GM19239 (cell line): Measurements from ENCODE around the gene PDK2.

Experiments used
- DNase-seq: peaks from one replicate; pipeline ENCODE4 v3.0.0; 2011; ENCODE audit warnings: low spot score; ENCODE audit not compliant: insufficient read length
- FAIRE-seq: peaks from 2 replicates; lab custom pipeline; 2011; peaks lifted over from hg19 to GRCh38; lab: Jason Lieb, UNC

PDK2 gene

GRCh38 chr17:50076221-50076590 is 18.9 kb upstream of the PDK2 start:
- DNase-seq = no peak
- no peak for FAIRE-seq

GRCh38 chr17:50076591-50077235 is 18.4 kb upstream of the PDK2 start:
- FAIRE-seq (no peak), DNase-seq (no peak)

- DNase-seq = no peak
- no peak for FAIRE-seq
These were observed 16.7 kb upstream of the PDK2 start for GRCh38 chr17:50078430-50078829.

DNA sequence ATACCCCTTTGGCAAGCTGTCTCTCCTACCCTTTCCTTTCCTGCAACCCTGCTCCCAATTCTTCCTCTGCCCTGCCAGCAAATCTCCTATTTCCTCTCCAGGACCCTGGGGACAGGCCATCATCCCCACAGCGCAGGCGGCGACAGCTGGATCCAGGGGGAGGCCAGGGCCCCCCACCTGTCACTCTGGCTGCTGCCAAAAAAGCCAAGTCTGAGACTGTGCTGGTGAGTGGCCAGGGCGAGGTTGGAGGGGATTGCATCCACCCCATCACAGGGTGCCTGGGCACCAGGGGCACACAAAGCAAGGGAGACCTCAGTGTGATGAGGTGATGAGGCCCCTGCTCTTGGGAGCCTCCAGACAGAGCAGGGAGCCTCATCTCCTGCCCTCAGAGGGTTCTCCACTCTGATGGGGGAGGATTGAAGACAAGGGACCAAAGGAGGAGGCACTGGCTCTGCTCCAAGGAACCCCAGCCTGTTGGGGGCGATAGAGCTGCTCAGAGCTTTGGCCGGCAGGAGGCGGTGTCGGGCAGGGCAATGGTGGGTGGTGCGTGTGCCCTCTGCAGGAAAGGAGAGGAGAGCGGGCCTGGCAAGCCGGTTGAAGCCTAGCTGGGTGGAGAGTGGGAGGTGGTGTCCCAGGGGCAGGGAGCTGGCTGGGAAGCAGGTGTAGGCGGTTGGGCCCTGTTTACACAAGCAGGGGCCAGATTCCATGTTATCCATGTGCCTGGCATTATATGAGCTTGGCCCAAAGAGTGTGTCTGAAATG is 15.6 kb upstream of the PDK2 start:
- FAIRE-seq (no peak), DNase-seq (peak; percentile 67)

DNA sequence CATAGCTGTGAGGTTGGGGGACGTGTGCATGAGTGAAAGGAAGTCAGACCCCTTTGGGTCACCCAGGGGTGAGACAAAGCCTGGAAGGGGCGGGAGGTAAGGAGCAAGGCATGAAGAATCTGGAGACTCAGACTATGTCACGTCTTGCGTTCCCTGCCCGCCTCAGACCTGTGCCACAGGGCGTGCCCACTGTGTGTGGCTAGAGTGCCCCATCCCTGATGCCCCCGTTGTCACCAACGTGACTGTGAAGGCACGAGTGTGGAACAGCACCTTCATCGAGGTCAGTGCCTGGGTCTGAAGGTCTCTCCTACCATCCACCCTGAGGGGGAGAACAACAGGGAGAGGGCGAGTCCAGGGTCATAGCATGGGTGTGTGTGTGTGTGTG is 15.1 kb upstream of the PDK2 start:
- FAIRE-seq = no peak
- DNase-seq = no peak

- FAIRE-seq (no peak), DNase-seq (no peak)
These were observed 14.3 kb upstream of the PDK2 start for GRCh38 chr17:50080827-50081226.

- DNase-seq = no peak
- FAIRE-seq = no peak
These were observed 13.4 kb upstream of the PDK2 start for GRCh38 chr17:50081757-50082156.

DNA sequence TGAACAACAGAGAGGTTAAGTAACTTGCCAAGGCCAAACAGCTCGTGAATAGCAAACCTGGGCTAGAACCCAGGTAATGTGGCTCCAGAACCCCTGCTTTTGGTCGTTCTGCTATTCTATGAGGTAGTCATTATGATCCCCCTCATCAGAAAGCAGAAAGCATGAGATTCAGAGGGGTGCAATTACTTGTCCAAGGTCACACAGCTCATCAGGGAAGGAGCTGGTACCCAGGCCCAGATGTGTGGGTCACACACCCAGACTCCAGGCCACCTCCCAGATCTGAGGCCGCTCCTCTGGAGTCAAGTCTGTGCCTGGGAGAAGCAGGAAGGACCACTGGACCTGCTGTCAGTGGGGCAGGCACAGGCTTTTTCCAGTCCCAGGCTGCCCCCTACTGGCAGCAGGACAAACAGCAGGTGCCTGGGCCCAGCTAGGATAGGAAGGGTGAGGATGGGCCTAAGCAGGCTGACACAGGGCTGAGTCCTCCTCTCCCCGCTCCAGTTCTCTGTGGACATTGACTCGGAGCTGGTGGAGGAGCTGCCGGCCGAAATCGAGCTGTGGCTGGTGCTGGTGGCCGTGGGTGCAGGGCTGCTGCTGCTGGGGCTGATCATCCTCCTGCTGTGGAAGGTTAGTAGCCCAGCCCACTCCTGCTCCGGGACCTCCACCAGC is 7.8 kb upstream of the PDK2 start:
- peak; percentile 82 for DNase-seq
- FAIRE-seq = peak; percentile 90

DNA sequence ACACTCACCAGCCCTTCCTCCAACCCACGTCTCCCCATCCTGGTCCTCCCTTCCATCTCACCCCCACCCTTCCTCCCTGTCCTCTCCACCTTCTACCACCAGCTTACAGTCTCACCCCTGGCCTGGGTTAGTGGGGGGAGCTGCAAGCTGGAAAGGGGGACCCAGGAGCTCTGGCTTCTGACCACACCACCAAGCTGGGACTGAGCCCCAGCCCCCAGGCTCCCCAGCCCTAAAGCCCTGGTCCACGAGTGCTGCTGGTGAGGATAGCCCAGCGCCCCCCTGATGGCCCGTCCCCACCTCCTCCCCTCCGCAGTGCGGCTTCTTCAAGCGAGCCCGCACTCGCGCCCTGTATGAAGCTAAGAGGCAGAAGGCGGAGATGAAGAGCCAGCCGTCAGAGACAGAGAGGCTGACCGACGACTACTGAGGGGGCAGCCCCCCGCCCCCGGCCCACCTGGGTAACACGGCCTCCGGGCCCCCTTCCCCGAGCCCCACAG is 7.2 kb upstream of the PDK2 start:
- FAIRE-seq (no peak), DNase-seq (no peak)

DNA sequence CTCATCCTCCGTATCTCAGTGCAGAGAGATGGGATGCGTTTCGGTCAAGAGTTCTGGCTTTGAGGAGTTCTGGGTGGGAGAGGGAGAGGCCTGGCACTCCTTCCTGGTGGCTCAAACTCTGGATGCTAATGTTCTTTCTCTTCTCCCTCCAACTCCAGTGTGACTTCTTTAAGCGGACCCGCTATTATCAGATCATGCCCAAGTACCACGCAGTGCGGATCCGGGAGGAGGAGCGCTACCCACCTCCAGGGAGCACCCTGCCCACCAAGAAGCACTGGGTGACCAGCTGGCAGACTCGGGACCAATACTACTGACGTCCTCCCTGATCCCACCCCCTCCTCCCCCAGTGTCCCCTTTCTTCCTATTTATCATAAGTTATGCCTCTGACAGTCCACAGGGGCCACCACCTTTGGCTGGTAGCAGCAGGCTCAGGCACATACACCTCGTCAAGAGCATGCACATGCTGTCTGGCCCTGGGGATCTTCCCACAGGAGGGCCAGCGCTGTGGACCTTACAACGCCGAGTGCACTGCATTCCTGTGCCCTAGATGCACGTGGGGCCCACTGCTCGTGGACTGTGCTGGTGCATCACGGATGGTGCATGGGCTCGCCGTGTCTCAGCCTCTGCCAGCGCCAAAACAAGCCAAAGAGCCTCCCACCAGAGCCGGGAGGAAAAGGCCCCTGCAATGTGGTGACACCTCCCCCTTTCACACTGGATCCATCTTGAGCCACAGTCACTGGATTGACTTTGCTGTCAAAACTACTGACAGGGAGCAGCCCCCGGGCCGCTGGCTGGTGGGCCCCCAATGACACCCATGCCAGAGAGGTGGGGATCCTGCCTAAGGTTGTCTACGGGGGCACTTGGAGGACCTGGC is 6.0 kb upstream of the PDK2 start:
- DNase-seq = no peak
- no peak for FAIRE-seq

DNA sequence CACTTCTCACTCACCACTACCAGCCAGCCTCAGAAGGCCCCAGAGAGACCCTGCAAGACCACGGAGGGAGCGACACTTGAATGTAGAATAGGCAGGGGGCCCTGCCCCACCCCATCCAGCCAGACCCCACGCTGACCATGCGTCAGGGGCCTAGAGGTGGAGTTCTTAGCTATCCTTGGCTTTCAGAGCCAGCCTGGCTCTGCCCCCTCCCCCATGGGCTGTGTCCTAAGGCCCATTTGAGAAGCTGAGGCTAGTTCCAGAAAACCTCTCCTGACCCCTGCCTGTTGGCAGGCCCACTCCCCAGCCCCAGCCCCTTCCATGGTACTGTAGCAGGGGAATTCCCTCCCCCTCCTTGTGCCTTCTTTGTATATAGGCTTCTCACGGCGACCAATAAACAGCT is 5.1 kb upstream of the PDK2 start:
- DNase-seq = no peak
- no peak for FAIRE-seq

DNA sequence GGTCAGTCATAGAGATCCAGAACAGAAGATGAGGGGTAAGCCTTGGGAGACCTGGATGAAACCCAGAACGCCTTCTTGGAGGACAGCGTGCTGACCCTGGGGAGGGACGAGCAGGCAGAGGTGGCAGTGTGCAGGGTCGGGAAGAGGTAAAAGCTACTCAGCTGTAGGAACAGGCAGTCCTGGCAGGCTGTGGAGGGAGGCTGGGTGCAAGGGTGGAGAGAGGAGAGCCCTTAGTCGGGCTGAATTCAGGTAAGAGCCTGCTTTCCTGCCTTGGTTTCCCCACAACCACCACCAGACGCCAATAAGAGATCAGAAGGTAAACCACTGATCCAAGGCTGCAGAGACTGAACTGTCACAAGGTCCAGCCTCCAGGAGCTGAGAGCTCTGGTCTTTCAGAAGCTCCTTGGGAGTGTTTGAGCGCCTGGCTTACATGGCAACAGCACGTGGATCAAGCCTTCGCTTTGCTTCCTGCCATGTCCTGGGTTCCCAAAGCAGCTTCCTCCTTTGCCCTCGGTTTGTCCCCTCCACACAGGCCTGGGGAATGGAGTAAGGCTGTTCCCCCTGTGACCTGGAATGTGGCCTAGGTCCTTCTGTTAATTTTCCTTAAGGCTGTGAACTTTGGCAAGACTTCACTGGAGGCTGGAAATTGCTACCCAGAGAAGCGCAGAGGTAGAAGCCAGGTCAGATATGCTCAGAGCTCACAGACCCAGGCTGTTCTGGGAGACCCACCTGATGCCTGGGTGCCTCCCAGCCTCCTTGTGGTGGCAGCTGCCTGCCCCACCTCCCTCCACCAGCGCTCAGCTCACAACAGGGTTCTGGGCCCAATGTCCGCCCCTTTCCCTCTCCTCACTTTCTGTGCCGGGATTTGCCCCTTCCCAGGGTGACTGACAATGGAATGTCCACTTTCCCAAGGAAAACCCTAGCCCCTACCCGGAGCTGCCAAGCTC is 3.9 kb upstream of the PDK2 start:
- no peak for FAIRE-seq
- DNase-seq = no peak

DNA sequence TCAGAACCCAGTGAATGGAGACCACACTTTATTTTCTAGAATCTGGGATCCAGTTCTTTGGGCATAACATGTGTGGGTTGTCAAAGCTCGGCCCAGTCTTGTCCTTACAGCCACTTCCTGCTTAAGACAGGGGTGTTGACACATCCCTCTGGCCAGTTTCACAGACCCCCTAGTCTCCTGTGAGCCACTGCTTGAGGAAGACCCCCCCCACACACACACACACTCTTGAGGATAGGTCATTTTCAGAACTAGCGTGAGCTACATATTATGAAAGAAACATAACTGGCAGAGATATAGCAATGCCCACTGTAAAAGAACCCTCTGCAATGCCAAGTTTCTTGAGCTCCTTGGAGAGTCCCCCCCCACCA is 3.2 kb upstream of the PDK2 start:
- FAIRE-seq (no peak), DNase-seq (no peak)

- FAIRE-seq = no peak
- no peak for DNase-seq
These were observed 1.9 kb upstream of the PDK2 start for GRCh38 chr17:50093246-50093645.

GRCh38 chr17:50093807-50094206 is 1.3 kb upstream of the PDK2 start:
- FAIRE-seq = no peak

GRCh38 chr17:50094243-50094752 is 853 bp upstream of the PDK2 start:
- peak; percentile 74 for DNase-seq
- peak; percentile 84 for FAIRE-seq

More at GRCh38 chr17:50093807-50094206, 1.3 kb upstream of the PDK2 start:
- no peak for DNase-seq

DNA sequence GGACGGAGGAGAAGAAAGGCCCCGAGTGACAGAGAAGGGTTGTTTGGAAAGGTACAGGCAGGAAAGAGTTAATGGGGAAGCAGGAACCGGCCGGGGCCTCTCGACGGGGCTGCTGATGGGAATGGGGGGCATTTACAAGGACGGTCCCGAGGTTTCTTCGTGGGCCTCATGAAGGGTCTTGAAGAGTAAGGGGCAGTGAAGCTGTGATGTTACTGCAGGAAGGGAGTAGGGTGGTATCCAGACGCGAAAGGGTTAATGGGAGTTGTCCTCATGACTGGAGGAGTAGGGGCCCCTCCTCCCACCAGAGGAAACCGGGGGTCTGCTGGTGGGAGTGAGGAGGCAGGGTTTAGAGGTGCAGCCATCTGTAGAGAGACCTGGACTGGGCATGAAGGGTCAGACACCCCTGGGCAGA is 481 bp downstream of the PDK2 start:
- FAIRE-seq = no peak
- DNase-seq = no peak

DNA sequence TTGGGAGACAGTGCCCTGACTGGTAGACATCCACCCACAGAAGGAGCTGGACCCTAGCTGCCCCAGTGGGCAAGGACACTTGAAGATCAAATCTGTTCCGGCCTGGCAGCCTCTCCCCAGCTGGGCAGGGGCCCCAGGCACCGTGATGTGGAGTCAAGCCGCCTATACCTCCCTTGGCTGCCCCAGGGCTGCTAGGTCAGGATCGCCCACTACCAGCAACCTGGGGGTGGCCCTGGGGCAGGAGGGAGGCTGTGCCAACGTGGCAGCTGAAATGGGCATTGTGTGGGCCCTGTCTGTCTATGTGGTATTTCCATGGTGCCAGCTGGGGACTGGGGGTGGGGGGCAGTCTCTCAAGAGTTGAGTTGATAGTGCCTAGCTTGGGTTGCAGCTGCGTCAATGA is 941 bp downstream of the PDK2 start:
- no peak for FAIRE-seq

DNA sequence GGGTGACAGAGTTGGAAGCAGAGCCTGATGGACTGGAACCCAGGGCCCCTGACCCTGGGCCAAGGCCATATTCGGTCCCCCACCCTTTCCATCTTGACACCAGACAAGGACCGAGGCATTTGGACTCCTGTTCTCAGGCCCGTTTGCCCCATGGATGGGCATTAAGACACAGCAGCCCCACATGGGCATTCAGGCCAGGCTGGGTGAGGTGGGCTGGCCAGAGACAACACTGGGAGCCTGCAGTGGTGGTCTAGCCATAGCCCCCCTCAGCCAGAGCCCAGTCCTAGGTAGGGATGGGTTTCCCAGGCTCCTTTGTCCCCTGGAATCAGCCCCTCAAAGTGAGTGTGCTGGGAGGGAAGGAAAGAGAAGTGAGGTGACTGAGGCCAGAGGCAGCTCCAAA is 1.6 kb downstream of the PDK2 start:
- no peak for DNase-seq
- FAIRE-seq = no peak

More for the DNA sequence above, 941 bp downstream of the PDK2 start:
- DNase-seq = no peak
